CD4-positive, alpha-beta T cell treated with Interleukin-6 at 100 ng/mL for 8 hours (primary cell): ENCODE data around the gene FHAD1.

Experiments used
- DNase-seq: peaks from one replicate; pipeline ENCODE4 v3.0.0-alpha.2; 2020; ENCODE audit warnings: mixed read lengths, low spot score

FHAD1 gene

GRCh38 chr1:15345705-15346345 is 98.8 kb downstream of the FHAD1 start:
- DNase-seq, result peak; percentile 71

GRCh38 chr1:15346346-15347030 is 99.5 kb downstream of the FHAD1 start:
- no peak for DNase-seq

GRCh38 chr1:15347182-15347581 is 100.2 kb downstream of the FHAD1 start:
- peak; percentile 17 for DNase-seq

GRCh38 chr1:15348648-15349047 is 101.6 kb downstream of the FHAD1 start:
- no peak for DNase-seq

- DNase-seq, result no peak
These were observed 102.1 kb downstream of the FHAD1 start for GRCh38 chr1:15349133-15349532.

GRCh38 chr1:15350151-15350550 is 103.1 kb downstream of the FHAD1 start:
- no peak for DNase-seq

- DNase-seq, result no peak
These were observed 103.7 kb downstream of the FHAD1 start for GRCh38 chr1:15350551-15351200.

- DNase-seq, result no peak
These were observed 104.3 kb downstream of the FHAD1 start for GRCh38 chr1:15351310-15351709.

GRCh38 chr1:15352128-15352957 is 105.3 kb downstream of the FHAD1 start:
- DNase-seq, result peak; percentile 46

- DNase-seq, result no peak
These were observed 107.0 kb downstream of the FHAD1 start for GRCh38 chr1:15353839-15354579.

GRCh38 chr1:15354580-15354965 is 107.5 kb downstream of the FHAD1 start:
- no peak for DNase-seq

- DNase-seq, result no peak
These were observed 109.1 kb downstream of the FHAD1 start for GRCh38 chr1:15355968-15356625.

GRCh38 chr1:15357612-15358207 is 110.7 kb downstream of the FHAD1 start:
- DNase-seq, result no peak

GRCh38 chr1:15358565-15359133 is 111.6 kb downstream of the FHAD1 start:
- no peak for DNase-seq

GRCh38 chr1:15360700-15361099 is 113.7 kb downstream of the FHAD1 start:
- DNase-seq, result no peak

GRCh38 chr1:15362096-15362736 is 115.2 kb downstream of the FHAD1 start:
- DNase-seq, result no peak

- DNase-seq, result no peak
These were observed 115.7 kb downstream of the FHAD1 start for GRCh38 chr1:15362737-15363128.

- DNase-seq, result peak; percentile 7
These were observed 117.7 kb downstream of the FHAD1 start for GRCh38 chr1:15364740-15365139.

GRCh38 chr1:15368888-15369287 is 121.9 kb downstream of the FHAD1 start:
- no peak for DNase-seq

GRCh38 chr1:15370268-15370667 is 123.2 kb downstream of the FHAD1 start:
- no peak for DNase-seq
